GM19452 (cell line): ENCODE results near the gene LARP1.
A peak's percentile ranks its signal among the peaks of the same experiment; 100 is the strongest.
"Not testable (repeated sequence)": the region's sequence is repeated elsewhere in the genome, so short reads cannot be mapped to it uniquely, and the experiment has no call there.

Experiments used
- ATAC-seq: cut with Tn5 transposase; IDR thresholded peaks from one replicate; pipeline ENCODE4 v1.9.1; 2021; ENCODE audit not compliant: unreplicated experiment

Gene LARP1

GRCh38 chr5:154755361-154756008 is at the start of gene LARP1:
Gene LARP1, plus strand, starts transcription at chr5:154755377. Its CDS starts 381 bp downstream, at chr5:154755758.
- ATAC-seq = peak; percentile 11

DNA sequence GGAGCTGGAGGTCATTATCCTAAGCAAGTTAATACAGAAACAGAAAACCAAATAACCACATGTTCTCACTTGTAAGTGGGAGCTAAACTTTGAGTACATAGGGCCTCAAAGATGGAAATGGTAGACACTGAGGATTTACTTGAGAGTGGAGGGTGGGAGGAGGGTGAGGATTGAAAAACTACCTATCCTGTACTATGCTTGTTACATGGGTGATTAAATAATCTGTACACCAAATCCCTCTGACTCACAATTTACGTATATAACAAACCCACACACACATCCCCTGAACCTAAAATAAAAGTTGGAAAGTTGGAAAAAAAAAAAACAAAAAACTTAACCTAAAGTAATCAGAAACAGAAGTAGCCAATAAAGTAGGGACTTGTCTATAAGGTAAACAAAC is 48.8 kb upstream of the LARP1 start:
- no peak for ATAC-seq

GRCh38 chr5:154707641-154708040 is 47.5 kb upstream of the LARP1 start:
- ATAC-seq = no peak

DNA sequence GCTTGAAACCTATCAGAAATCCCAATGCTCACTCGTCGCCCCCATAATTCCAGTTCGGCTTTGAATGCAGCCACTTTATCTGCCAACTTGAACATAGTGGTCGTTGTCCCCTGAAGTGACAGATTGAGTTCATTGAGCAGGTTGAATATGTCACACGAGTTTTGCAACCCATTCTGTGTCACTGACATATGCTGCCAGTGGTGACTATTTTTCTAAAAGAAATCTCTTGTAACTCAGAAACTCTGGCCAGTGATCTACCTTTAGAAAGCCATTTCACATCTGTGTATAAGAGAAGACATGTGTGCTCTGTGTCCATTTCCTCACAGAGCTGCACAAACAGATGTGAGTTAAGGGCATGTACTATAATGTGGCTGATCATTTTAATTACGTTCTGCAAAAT is 47.0 kb upstream of the LARP1 start:
- no peak for ATAC-seq

DNA sequence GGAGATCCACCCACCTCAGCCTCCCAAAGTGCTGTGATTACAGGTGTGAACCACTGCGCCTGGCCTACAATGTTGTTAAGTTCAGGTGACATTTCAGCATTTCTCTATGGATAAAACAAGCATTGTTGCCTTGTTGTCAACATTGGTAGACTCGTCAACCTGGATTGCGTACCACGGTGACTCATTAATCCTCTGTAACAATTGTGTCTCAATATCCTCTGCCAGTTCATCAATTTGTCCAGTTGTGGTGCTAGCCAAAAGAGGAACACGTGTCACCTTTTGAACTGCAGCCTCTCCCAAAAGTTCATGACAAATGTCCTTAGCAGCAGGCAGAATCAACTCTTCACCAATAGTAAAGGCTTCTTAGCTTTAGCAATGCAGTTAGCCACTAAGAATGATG is 46.3 kb upstream of the LARP1 start:
- no peak for ATAC-seq

GRCh38 chr5:154709368-154710305 is 45.5 kb upstream of the LARP1 start:
- no peak for ATAC-seq

GRCh38 chr5:154712518-154713437 is 42.4 kb upstream of the LARP1 start:
- no peak for ATAC-seq

DNA sequence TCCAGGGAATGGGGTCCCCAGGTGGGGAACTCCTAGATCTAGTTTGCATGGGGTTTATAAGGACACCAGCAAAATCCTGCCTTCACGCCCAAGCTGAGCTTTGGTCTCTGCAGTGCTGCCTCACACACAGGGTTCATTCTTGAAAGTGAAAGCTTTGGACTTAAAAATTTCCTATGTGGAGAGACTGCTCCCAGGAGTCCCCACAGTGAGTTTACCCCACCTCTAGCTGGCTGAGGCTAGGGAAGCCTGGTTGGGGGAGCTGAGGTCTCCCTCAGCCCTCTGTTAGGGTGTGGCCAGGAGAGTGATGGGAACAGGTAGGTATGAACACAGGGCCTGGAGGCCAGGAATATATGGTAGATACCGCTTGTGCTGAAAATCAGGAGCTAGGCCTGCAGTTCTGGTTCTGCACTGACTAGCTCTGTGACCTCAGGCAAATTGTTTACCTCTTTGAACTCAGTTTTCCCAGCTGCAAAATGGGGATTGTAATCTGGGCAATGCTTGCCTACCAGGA is 41.5 kb upstream of the LARP1 start:
- ATAC-seq = no peak

DNA sequence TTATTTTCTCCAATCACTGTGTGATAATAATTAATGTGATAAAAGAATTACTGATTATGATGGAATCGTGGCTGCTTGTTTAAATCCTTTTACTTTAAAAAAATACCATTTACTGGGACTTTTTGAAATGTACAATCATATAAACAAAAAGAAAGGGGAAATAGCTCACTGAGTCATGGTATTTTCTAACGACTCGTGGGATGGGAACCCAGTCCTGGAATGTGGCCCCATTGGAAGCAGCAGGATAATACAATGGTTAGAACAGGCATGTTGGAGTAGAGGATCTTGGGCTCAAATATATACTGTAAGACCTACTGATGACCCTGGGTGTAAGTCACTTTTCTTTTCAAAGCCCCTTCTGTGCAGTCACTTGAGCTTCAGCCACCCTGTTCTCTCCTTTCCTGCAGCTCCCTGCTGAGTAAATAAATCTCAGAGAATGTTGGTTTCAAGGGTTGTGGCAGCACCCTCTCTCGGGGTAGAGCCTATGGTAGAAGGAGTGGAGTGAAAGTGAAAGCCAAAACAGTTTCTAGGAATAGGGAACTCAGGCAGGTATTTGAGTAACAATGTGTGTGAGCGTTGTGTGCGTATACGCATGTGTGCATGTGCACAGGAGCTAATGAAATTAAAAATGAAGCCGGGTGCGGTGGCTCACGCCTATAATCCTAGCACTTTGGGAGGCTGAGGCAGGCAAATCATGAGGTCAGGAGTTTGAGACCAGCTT is 40.8 kb upstream of the LARP1 start:
- ATAC-seq = peak; percentile 70

DNA sequence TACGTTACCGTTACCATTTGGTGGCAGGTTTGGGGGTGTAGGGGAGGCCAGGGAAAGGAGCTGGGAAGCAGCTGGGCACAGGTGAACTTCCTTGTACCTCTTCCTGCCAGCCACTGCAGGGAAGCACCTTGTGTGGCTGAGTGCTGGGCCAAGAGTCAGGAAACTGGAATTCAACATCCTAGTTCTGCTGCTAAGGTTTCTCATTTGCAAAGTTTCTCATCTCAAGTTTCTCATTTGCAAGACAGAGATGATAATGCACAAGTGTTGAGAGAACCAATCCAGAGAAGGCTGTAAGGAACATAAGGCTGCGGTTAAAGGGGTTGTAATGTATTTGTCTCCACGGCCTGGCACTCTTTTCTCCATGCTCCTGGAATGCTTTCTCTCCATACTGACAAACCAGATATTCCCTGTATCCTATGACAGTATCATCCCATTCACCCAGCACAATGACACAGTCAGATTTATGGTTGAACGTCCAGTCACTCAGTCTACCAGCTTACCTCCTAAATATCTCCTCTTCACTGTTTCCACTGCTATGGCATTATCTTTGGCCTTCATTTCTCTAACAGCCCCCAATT is 33.6 kb upstream of the LARP1 start:
- no peak for ATAC-seq

GRCh38 chr5:154722097-154722496 is 33.1 kb upstream of the LARP1 start:
- no peak for ATAC-seq

DNA sequence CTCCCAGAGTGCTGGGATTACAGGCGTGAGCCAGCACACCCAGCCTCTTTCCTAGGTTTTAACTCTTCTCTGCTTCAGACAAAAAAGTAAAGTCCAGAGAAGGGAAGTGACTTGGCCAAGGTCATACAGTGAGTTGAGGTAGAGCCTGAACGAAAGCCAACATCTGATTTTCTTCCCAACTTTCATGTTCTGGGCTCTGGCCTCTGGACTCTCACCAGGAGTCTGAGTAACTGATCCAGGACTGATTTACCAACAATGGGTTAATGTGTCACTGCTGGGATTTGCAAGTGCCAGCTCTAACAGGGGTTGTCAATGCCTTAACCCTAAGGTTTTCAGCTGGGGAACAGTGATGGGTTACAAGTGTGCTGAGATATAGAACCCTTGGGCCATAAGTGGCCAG is 32.2 kb upstream of the LARP1 start:
- ATAC-seq = no peak

GRCh38 chr5:154723740-154724505 is 31.3 kb upstream of the LARP1 start:
- no peak for ATAC-seq

DNA sequence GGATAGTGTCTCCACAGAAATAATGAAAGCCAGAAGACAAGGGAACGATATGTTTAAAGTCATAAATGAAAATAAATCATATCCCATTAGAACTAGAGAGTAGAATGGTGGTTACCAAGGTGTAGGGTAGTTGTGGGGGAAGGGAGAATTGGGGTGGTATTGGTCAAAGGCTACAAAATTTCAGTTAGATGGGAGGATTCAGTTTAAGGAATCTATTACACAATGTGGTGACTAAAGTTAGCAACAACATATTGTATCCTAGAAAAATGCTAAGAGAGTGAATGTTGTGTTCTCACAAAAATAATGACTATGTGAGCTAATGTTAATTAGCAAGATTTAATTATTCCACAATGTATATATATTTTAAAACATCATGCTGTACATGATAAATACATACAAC is 27.8 kb upstream of the LARP1 start:
- ATAC-seq = no peak

DNA sequence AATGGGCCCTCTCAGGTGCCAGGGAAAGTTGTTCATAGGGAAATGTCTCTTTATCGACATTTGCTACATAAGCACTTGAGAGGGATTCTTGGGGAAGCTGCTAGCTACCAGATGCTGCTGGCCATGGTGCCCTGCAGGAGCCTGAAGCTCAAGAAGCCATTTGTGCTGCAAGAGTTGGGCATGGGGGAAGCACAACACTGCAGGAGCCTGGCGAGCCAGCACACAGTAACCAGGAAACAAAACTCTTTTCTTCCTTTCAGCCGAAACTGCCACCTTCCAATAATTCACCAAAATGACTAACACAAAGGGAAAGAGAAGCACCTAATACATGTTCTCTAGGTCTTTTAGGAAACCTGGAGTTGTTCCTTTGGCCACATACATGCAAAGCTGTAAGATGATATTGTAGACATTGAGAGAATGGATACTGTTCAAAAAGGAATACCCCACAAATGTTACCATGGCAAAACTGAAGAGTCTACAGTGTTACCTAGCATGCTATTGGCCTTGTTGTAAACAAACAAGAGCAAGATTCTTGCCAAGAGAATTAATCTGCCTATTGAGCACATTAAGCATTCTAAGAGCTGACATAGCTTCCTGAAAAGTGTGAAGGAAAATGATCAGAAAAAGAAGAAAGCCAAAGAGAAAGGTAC is 26.1 kb upstream of the LARP1 start:
- ATAC-seq = no peak

- no peak for ATAC-seq
These were observed 25.6 kb upstream of the LARP1 start for GRCh38 chr5:154729613-154730012.

DNA sequence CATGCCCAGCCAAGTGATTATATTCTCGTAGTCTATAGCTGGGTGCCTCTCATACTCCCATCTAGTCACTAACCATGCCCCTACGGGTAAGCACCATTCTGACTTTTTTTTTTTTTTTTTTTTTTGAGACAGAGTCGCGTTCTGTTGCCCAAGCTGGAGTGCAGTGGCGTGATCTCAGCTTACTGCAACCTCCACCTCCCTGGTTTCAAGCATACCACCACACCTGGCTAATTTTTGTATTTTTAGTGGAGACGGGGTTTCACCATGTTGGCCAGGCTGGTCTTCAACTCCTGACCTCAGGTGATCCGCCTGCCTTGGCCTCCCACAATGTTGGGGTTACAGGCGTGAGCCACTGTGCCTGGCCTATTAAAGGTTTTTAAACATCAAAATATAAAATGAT is 24.4 kb upstream of the LARP1 start:
- ATAC-seq = not testable (repeated sequence)

DNA sequence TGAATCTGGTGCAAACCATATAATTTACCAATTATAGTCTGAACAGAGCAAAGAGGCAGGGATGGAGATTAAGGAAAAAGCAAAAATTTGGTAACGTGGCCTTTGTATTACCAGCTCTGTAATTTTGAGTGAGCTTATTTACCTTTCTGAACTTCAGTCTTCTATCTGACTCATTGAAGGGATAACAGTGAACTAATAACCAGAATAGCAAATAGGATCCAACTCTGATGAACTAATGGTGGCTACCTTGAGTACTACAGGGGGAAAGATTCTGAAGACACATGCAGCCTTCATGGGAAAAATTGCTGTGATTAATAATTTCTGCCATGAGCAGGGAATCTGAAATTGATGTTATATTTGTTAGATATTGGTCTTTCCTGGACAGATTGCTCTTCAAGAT is 23.0 kb upstream of the LARP1 start:
- no peak for ATAC-seq
